ENCODE data around the gene PACS1. TPM values are rescaled to one million over a fixed set of nuclear protein-coding genes. Genes with fewer than 3 reads are reported as not detected.
A peak's percentile ranks its signal among the peaks of the same experiment; 100 is the strongest.
"Not testable (repeated sequence)": the region's sequence is repeated elsewhere in the genome, so short reads cannot be mapped to it uniquely, and the experiment has no call there.

The PACS1 gene
- total RNA-seq, 5 donors from 2014 or later (not counting 1 experiment from before 2014, with no cell fraction given): 222 to 268 (median 236) TPM

- Mint-ChIP-seq H3K4me1 (peaks cover 39 to 52% (median 43%) of the 10 kb centered on the region in 3 donors), H3K4me3 (no peak overlapping the region), H3K27me3 (no peaks in the 10 kb centered on the region), H3K9me3 (no peaks in the 10 kb centered on the region), H3K27ac (no peak overlapping the region), H3K36me3 (peaks cover 42% of the 10 kb centered on the region)
- no peak for ATAC-seq (replicated peaks in 1 of 4)
- peaks cover 27 to 44% of the 10 kb centered on the region in 2 donors for H3K36me3 ChIP-seq (ENCODE audit: control insufficient read depth in 2 of 2, extremely low read depth in 1 of 2, insufficient read depth in 1 of 2, low read length in 1 of 2)
- no peaks in the 10 kb centered on the region for H3K9me3 ChIP-seq
- H3K4me1 ChIP-seq (ENCODE audit: control insufficient read depth in 1 of 2, extremely low read depth in 1 of 2, insufficient read depth in 2 of 2, low read length in 2 of 2): peaks cover 6 to 69% of the 10 kb centered on the region in 2 experiments
- DNase-seq: no peak
- H3K27ac ChIP-seq (ENCODE audit: low read length): no peak overlapping the region
- ChIA-PET CTCF (no interaction called here), POLR2A (no interaction called here)
- H3K27me3 ChIP-seq (replicated peaks in 1 of 2; ENCODE audit: control insufficient read depth in 2 of 2, extremely low read depth in 1 of 2, insufficient read depth in 2 of 2, low read length in 1 of 2): peaks cover 0 to 5% of the 10 kb centered on the region in 2 experiments
- 85% methylated on average over 1 of the region's 1 CpG for WGBS (ENCODE audit: insufficient coverage)
- H3K4me3 ChIP-seq (ENCODE audit: control insufficient read depth in 1 of 2, extremely low read depth in 1 of 2, low read length in 1 of 2): no peak overlapping the region
Measured at GRCh38 chr11:66274219-66274618, 204.1 kb downstream of the PACS1 start.

GRCh38 chr11:66275396-66275795 lies 205.3 kb downstream of the PACS1 start:
- peak overlapping the region in 1 of 2 donors; percentile 60 for H3K27ac Mint-ChIP-seq
- POLR2A ChIA-PET: no interaction called here

GRCh38 chr11:66275984-66276612 lies 206.0 kb downstream of the PACS1 start:
- DNase-seq (no peak), ATAC-seq (replicated peaks in 1 of 4) (no peak)
- Mint-ChIP-seq H3K27me3 (no peaks in the 10 kb centered on the region), H3K27ac (no peak overlapping the region), H3K4me1 (peaks cover 30 to 44% (median 32%) of the 10 kb centered on the region in 3 donors), H3K9me3 (no peaks in the 10 kb centered on the region), H3K4me3 (no peak overlapping the region), H3K36me3 (peaks cover 38% of the 10 kb centered on the region)
- H3K27me3 ChIP-seq (replicated peaks in 1 of 2; ENCODE audit: control insufficient read depth in 2 of 2, extremely low read depth in 1 of 2, insufficient read depth in 2 of 2, low read length in 1 of 2): peaks cover 0 to 12% of the 10 kb centered on the region in 2 experiments
- 94% methylated on average over 8 of the region's 14 CpGs for WGBS (ENCODE audit: insufficient coverage)
- ChIA-PET CTCF (no interaction called here), POLR2A (no interaction called here)
- H3K4me3 ChIP-seq (ENCODE audit: control insufficient read depth in 1 of 2, extremely low read depth in 1 of 2, low read length in 1 of 2): no peak overlapping the region
- H3K27ac ChIP-seq (ENCODE audit: low read length): no peak overlapping the region
- no peaks in the 10 kb centered on the region for H3K9me3 ChIP-seq
- peaks cover 0 to 56% of the 10 kb centered on the region in 2 experiments for H3K4me1 ChIP-seq (ENCODE audit: control insufficient read depth in 1 of 2, extremely low read depth in 1 of 2, insufficient read depth in 2 of 2, low read length in 2 of 2)
- H3K36me3 ChIP-seq (ENCODE audit: control insufficient read depth in 2 of 2, extremely low read depth in 1 of 2, insufficient read depth in 1 of 2, low read length in 1 of 2): peaks cover 27 to 41% of the 10 kb centered on the region in 2 donors

More at GRCh38 chr11:66275396-66275795, 205.3 kb downstream of the PACS1 start:
- WGBS (ENCODE audit: insufficient coverage): 76% methylated on average over 7 of the region's 8 CpGs
- Histone ChIP-seq H3K9me3 (no peaks in the 10 kb centered on the region), H3K27ac (ENCODE audit: low read length) (no peak overlapping the region), H3K4me3 (ENCODE audit: control insufficient read depth in 1 of 2, extremely low read depth in 1 of 2, low read length in 1 of 2) (no peak overlapping the region), H3K4me1 (ENCODE audit: control insufficient read depth in 1 of 2, extremely low read depth in 1 of 2, insufficient read depth in 2 of 2, low read length in 2 of 2) (peaks cover 0 to 62% of the 10 kb centered on the region in 2 experiments), H3K36me3 (ENCODE audit: control insufficient read depth in 2 of 2, extremely low read depth in 1 of 2, insufficient read depth in 1 of 2, low read length in 1 of 2) (peaks cover 27 to 44% of the 10 kb centered on the region in 2 donors), H3K27me3 (replicated peaks in 1 of 2; ENCODE audit: control insufficient read depth in 2 of 2, extremely low read depth in 1 of 2, insufficient read depth in 2 of 2, low read length in 1 of 2) (peaks cover 0 to 12% of the 10 kb centered on the region in 2 experiments)
- H3K27me3 Mint-ChIP-seq: no peaks in the 10 kb centered on the region
- DNase-seq: no peak
- CTCF ChIA-PET: no interaction called here
- no peak for ATAC-seq (replicated peaks in 1 of 4)
- no peak overlapping the region for H3K4me3 Mint-ChIP-seq
- H3K9me3 Mint-ChIP-seq: no peaks in the 10 kb centered on the region
- H3K4me1 Mint-ChIP-seq: peaks cover 33 to 46% (median 35%) of the 10 kb centered on the region in 3 donors
- peaks cover 42% of the 10 kb centered on the region for H3K36me3 Mint-ChIP-seq

GRCh38 chr11:66276619-66277018 lies 206.5 kb downstream of the PACS1 start:
- H3K27ac ChIP-seq (ENCODE audit: low read length); CTCF ChIA-PET; H3K9me3 ChIP-seq; H3K27me3 Mint-ChIP-seq; H3K9me3 Mint-ChIP-seq; ATAC-seq (replicated peaks in 1 of 4); POLR2A ChIA-PET; H3K4me3 ChIP-seq (ENCODE audit: control insufficient read depth in 1 of 2, extremely low read depth in 1 of 2, low read length in 1 of 2); DNase-seq: not testable (repeated sequence)
- Histone ChIP-seq H3K27me3 (replicated peaks in 1 of 2; ENCODE audit: control insufficient read depth in 2 of 2, extremely low read depth in 1 of 2, insufficient read depth in 2 of 2, low read length in 1 of 2) (peaks cover 0 to 12% of the 10 kb centered on the region in 2 experiments), H3K4me1 (ENCODE audit: control insufficient read depth in 1 of 2, extremely low read depth in 1 of 2, insufficient read depth in 2 of 2, low read length in 2 of 2) (peaks cover 0 to 56% of the 10 kb centered on the region in 2 experiments), H3K36me3 (ENCODE audit: control insufficient read depth in 2 of 2, extremely low read depth in 1 of 2, insufficient read depth in 1 of 2, low read length in 1 of 2) (peaks cover 24 to 40% of the 10 kb centered on the region in 2 donors)
- H3K27ac Mint-ChIP-seq: peak overlapping the region in 1 of 2 donors; percentile 66
- H3K36me3 Mint-ChIP-seq: peaks cover 37% of the 10 kb centered on the region
- H3K4me1 Mint-ChIP-seq: peaks cover 36 to 48% (median 36%) of the 10 kb centered on the region in 3 donors
- WGBS (ENCODE audit: insufficient coverage): 93% methylated on average over 6 of the region's 13 CpGs
- H3K4me3 Mint-ChIP-seq: peak overlapping the region in 1 of 3 donors; percentile 19

GRCh38 chr11:66277064-66277463 lies 207.0 kb downstream of the PACS1 start:
- H3K27me3 Mint-ChIP-seq; H3K9me3 Mint-ChIP-seq; H3K27ac ChIP-seq (ENCODE audit: low read length); ATAC-seq (replicated peaks in 1 of 4); H3K9me3 ChIP-seq; H3K4me3 ChIP-seq (ENCODE audit: control insufficient read depth in 1 of 2, extremely low read depth in 1 of 2, low read length in 1 of 2); POLR2A ChIA-PET; DNase-seq; CTCF ChIA-PET: not testable (repeated sequence)
- peaks cover 0 to 12% of the 10 kb centered on the region in 2 experiments for H3K27me3 ChIP-seq (replicated peaks in 1 of 2; ENCODE audit: control insufficient read depth in 2 of 2, extremely low read depth in 1 of 2, insufficient read depth in 2 of 2, low read length in 1 of 2)
- H3K4me1 ChIP-seq (ENCODE audit: control insufficient read depth in 1 of 2, extremely low read depth in 1 of 2, insufficient read depth in 2 of 2, low read length in 2 of 2): peaks cover 2 to 56% of the 10 kb centered on the region in 2 experiments
- H3K27ac Mint-ChIP-seq: peak overlapping the region; percentile 52 to 66
- peak overlapping the region; percentile 17 to 28 (median 19) for H3K4me3 Mint-ChIP-seq
- H3K36me3 Mint-ChIP-seq: peaks cover 32% of the 10 kb centered on the region
- H3K4me1 Mint-ChIP-seq: peaks cover 36 to 47% (median 40%) of the 10 kb centered on the region in 3 donors
- H3K36me3 ChIP-seq (ENCODE audit: control insufficient read depth in 2 of 2, extremely low read depth in 1 of 2, insufficient read depth in 1 of 2, low read length in 1 of 2): peaks cover 20 to 35% of the 10 kb centered on the region in 2 donors
- 92% methylated on average over 2 of the region's 4 CpGs for WGBS (ENCODE audit: insufficient coverage)

- peak within 1 kb of the TSS; percentile 34 for H3K27ac ChIP-seq (ENCODE audit: low read length)
- peak within 1 kb of the TSS; percentile 17 to 73 (median 28) for H3K4me3 Mint-ChIP-seq
Measured at GRCh38 chr11:66277471-66278362, 207.6 kb downstream of the PACS1 start, which contains the start of gene CNIH2. TSS of gene CNIH2 (plus strand) at chr11:66278175. CDS start at chr11:66278457, 282 bp downstream.

More at GRCh38 chr11:66277471-66278362, 207.6 kb downstream of the PACS1 start, which contains the start of gene CNIH2:
- Histone ChIP-seq H3K4me1 (ENCODE audit: control insufficient read depth in 1 of 2, extremely low read depth in 1 of 2, insufficient read depth in 2 of 2, low read length in 2 of 2) (peaks cover 2 to 56% of the 10 kb centered on the region in 2 experiments), H3K9me3 (no peaks in the 10 kb centered on the region), H3K36me3 (ENCODE audit: control insufficient read depth in 2 of 2, extremely low read depth in 1 of 2, insufficient read depth in 1 of 2, low read length in 1 of 2) (peaks cover 17 to 29% of the 10 kb centered on the region in 2 donors), H3K27me3 (replicated peaks in 1 of 2; ENCODE audit: control insufficient read depth in 2 of 2, extremely low read depth in 1 of 2, insufficient read depth in 2 of 2, low read length in 1 of 2) (peaks cover 0 to 12% of the 10 kb centered on the region in 2 experiments), H3K4me3 (ENCODE audit: control insufficient read depth in 1 of 2, extremely low read depth in 1 of 2, low read length in 1 of 2) (peak within 1 kb of the TSS; percentile 5 to 19)
- 7% methylated on average over 84 of the region's 84 CpGs for WGBS (ENCODE audit: insufficient coverage)
- peak; percentile 42 to 56 (median 55) for ATAC-seq (replicated peaks in 1 of 4)
- H3K36me3 Mint-ChIP-seq: peaks cover 26% of the 10 kb centered on the region
- POLR2A ChIA-PET: no interaction called here
- H3K27me3 Mint-ChIP-seq: no peaks in the 10 kb centered on the region
- H3K9me3 Mint-ChIP-seq: no peaks in the 10 kb centered on the region
- peak within 1 kb of the TSS; percentile 52 to 66 for H3K27ac Mint-ChIP-seq
- peaks cover 38 to 47% (median 42%) of the 10 kb centered on the region in 3 donors for H3K4me1 Mint-ChIP-seq
- peak in 20 of 35 experiments; percentile 17 to 73 (median 36) for DNase-seq
- CTCF ChIA-PET: no interaction called here

All from T-cell (primary cell).